Ascending aorta (tissue), 2 donors: ENCODE measurements around the gene TRIM36. TPM values are rescaled to one million over a fixed set of nuclear protein-coding genes. Genes with fewer than 3 reads are reported as not detected.
A peak's percentile ranks its signal among the peaks of the same experiment; 100 is the strongest.

Experiments
- DNase-seq, 2 donors: peaks; one replicate each; pipeline ENCODE4 v3.0.0-alpha.2; 2019; ENCODE audit warnings: low spot score in 2 of 2
- H3K27ac ChIP-seq, 2 donors: fragments of 200-600 bp; sonication (generic); one replicate each; pipeline ENCODE4 v1.5.1; 2016 to 2017; ENCODE audit warnings: mild to moderate bottlenecking in 1 of 2
- H3K27me3 ChIP-seq: fragments of 200-600 bp; sonication (generic); one replicate; pipeline ENCODE4 v1.5.1; 2017
- H3K36me3 ChIP-seq, 2 donors: fragments of 200-600 bp; sonication (generic); one replicate each; pipeline ENCODE4 v1.5.1; 2016
- H3K4me1 ChIP-seq, 2 donors: fragments of 200-600 bp; sonication (generic); one replicate each; pipeline ENCODE4 v1.5.1; 2016 to 2017; ENCODE audit warnings: mild to moderate bottlenecking in 1 of 2
- H3K4me3 ChIP-seq, 2 donors: fragments of 200-600 bp; sonication (generic); one replicate each; pipeline ENCODE4 v1.5.1; 2016 to 2017; ENCODE audit warnings: mild to moderate bottlenecking in 1 of 2
- H3K9me3 ChIP-seq, 2 donors: fragments of 200-600 bp; sonication (generic); one replicate each; pipeline ENCODE4 v1.5.1; 2016
- intact Hi-C: fragments of 100-400 bp; cut with DNase I; formaldehyde crosslinking; loops from one replicate; pipeline ENCODE4 v1.15.1; 2023
- total RNA-seq: library from RNA; depleted of rRNA; stranded (reverse); fragments of >200 nt; gene quantifications from one replicate; pipeline ENCODE4 v1.1.0, GENCODE V29; 2016
- TF ChIP-seq, protein P1 (sequence below), 3 experiments: fragments of 200-600 bp in 2 of 3; fragments of 450-650 bp in 1 of 3; sonication (generic) in 2 of 3; IDR thresholded peaks; one replicate each; pipeline ENCODE4 v1.5.1; 2016 to 2019; ENCODE audit warnings: antibody characterized with exemption in 3 of 3, mild to moderate bottlenecking in 1 of 3, moderate library complexity in 1 of 3

The TRIM36 gene, protein sequence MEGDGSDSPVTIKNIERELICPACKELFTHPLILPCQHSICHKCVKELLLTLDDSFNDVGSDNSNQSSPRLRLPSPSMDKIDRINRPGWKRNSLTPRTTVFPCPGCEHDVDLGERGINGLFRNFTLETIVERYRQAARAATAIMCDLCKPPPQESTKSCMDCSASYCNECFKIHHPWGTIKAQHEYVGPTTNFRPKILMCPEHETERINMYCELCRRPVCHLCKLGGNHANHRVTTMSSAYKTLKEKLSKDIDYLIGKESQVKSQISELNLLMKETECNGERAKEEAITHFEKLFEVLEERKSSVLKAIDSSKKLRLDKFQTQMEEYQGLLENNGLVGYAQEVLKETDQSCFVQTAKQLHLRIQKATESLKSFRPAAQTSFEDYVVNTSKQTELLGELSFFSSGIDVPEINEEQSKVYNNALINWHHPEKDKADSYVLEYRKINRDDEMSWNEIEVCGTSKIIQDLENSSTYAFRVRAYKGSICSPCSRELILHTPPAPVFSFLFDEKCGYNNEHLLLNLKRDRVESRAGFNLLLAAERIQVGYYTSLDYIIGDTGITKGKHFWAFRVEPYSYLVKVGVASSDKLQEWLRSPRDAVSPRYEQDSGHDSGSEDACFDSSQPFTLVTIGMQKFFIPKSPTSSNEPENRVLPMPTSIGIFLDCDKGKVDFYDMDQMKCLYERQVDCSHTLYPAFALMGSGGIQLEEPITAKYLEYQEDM
- total RNA-seq: 31.7 TPM

DNA sequence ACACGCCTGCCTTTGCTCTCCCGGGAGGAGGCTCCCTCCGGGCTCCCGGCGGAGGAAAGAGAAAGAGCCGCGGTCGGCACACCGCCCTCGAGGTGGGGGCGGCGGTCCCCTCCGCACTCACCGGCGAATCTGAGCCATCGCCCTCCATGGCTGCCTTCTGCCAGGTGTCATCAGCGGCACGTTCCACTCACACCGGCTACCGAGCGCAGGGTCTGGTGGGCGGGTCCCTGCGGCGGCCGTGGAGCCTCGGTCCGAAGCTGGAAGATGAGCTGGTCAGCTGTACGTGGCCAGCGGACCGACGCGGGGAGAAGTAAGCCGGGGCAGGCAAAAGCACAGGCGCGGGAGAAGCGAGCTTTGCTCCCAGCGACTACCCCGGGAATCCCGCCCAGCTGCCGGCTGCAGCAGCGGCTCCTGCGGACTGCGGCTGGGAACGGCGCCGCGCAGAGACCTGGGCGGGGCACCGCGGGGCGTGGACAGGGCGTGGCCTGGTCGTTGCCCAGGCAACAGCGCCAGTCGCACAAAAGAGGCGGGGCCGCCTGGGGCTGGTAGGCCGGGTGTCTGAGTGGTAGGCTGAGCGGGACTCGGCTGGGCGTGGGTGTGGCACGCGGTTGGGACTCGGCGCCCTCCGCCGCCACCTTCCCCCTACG lies at the start of gene TRIM36:
TSS of gene TRIM36 (minus strand) at position 422 of the 647 bp plus-strand sequence. CDS start at position 148, 274 bp downstream.
- H3K4me1 ChIP-seq: peaks cover 4 to 6% of the 10 kb centered on the region in 2 donors
- H3K36me3 ChIP-seq: no peaks in the 10 kb centered on the region
- TF ChIP-seq, protein P1, sequence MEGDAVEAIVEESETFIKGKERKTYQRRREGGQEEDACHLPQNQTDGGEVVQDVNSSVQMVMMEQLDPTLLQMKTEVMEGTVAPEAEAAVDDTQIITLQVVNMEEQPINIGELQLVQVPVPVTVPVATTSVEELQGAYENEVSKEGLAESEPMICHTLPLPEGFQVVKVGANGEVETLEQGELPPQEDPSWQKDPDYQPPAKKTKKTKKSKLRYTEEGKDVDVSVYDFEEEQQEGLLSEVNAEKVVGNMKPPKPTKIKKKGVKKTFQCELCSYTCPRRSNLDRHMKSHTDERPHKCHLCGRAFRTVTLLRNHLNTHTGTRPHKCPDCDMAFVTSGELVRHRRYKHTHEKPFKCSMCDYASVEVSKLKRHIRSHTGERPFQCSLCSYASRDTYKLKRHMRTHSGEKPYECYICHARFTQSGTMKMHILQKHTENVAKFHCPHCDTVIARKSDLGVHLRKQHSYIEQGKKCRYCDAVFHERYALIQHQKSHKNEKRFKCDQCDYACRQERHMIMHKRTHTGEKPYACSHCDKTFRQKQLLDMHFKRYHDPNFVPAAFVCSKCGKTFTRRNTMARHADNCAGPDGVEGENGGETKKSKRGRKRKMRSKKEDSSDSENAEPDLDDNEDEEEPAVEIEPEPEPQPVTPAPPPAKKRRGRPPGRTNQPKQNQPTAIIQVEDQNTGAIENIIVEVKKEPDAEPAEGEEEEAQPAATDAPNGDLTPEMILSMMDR (IDR thresholded peaks at IDR 0.05): peak in 2 of 3 experiments; percentile 28 to 33
- intact Hi-C loops: loop anchor here (1.0 to 5.0 kb wide), 2 partner anchors 10 to 673 kb away; partner anchors contain the start of genes AP3S1 and ATG12
- peak; percentile 79 to 94 for DNase-seq
- no peaks in the 10 kb centered on the region for H3K9me3 ChIP-seq
- no peaks in the 10 kb centered on the region for H3K27me3 ChIP-seq
- peak within 1 kb of the TSS; percentile 65 to 69 for H3K27ac ChIP-seq
- H3K4me3 ChIP-seq: peak within 1 kb of the TSS; percentile 83 to 90

DNA sequence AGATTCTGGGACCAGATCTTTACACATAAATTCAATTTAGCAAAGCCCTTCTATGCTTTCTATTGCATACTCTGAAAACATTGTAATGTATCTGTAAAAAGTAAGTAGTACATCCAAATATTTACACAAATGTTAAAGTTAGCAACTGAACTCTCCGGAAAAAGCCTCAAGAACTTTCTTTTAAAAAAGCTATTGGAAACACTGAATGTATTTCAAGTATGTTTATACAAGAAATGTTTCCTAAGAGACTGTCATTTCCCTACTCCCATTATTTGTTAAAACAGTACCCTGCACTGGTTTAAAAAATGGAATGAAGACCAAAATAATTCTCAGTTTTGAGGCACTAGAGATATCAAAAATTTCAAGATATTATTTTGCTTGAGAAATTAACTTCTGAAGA lies 44.8 kb upstream of the TRIM36 start:
- intact Hi-C loops: no loop called here
- TF ChIP-seq, protein P1 (IDR thresholded peaks at IDR 0.05): no peak
- Histone ChIP-seq H3K4me1 (peaks cover 0 to 21% of the 10 kb centered on the region in 2 donors), H3K27me3 (no peaks in the 10 kb centered on the region), H3K27ac (peak overlapping the region; percentile 59 to 64), H3K9me3 (no peaks in the 10 kb centered on the region), H3K4me3 (no peak overlapping the region), H3K36me3 (no peaks in the 10 kb centered on the region)
- DNase-seq: no peak

DNA sequence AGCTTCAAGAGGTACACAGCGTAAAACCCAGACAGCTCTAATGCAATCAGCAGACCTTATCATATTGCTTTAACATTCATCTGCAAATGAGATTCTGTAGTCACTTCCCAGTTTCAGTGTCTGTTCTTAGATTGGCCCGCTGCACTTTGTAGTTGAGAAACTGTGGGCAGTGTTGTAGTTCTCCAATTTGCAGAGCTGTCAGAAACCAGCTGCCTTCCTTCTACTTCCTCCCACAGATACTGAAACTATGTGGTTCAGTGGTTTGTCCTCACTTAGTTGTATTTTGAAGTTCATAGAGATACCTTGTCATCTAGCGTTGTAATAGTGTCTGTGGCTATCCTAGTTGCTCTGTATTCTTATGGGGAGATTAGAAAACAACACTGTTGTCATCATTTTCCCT lies 39.6 kb upstream of the TRIM36 start:
- no peaks in the 10 kb centered on the region for H3K27me3 ChIP-seq
- intact Hi-C loops: no loop called here
- no peak overlapping the region for H3K4me3 ChIP-seq
- DNase-seq: no peak
- peaks cover 0 to 12% of the 10 kb centered on the region in 2 donors for H3K4me1 ChIP-seq
- H3K27ac ChIP-seq: no peak overlapping the region
- no peaks in the 10 kb centered on the region for H3K9me3 ChIP-seq
- H3K36me3 ChIP-seq: no peaks in the 10 kb centered on the region
- TF ChIP-seq, protein P1 (IDR thresholded peaks at IDR 0.05): no peak

DNA sequence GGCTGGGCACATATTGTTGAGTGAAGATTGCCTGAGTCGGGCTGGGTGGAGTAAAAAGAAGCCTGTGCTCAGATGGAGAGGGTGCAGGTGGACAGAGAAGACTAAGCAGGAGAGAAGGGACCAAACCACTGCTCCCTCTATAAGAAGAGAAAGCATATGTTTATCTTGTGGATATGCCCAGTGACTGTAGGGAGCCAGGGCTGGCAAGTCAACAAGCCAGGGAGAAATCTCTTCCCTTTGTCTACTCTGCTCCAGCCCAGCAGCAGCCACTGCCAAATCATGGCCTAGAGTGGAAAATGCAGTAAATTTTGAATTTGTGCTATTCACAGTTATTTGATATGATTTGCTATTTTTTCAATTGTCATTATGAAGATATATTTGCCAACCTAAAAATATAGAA lies 33.2 kb upstream of the TRIM36 start:
- Histone ChIP-seq H3K4me3 (no peak overlapping the region), H3K27ac (no peak overlapping the region), H3K4me1 (no peaks in the 10 kb centered on the region), H3K36me3 (no peaks in the 10 kb centered on the region), H3K27me3 (no peaks in the 10 kb centered on the region), H3K9me3 (no peaks in the 10 kb centered on the region)
- DNase-seq: no peak
- TF ChIP-seq, protein P1 (IDR thresholded peaks at IDR 0.05): no peak
- intact Hi-C loops: no loop called here

DNA sequence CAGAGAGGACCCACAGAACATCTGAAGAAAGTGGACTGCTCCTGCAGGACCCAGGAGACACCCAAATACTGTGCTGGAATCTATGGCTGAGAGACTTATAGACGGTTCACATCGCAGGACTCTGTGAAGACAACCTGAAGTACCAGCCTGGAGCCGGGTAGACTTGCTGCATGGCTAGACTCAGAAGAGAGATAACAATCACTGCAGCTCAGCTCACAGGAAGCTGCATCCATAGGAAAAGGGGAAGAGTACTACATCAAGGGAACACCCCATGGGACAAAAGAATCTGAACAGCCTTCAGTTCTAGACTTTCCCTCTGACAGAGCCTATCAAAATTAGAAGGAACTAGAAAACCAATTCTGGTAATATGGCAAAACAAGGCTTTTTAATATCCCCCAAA lies 26.5 kb upstream of the TRIM36 start:
- no peak overlapping the region for H3K4me3 ChIP-seq
- no peaks in the 10 kb centered on the region for H3K36me3 ChIP-seq
- H3K27ac ChIP-seq: no peak overlapping the region
- H3K27me3 ChIP-seq: no peaks in the 10 kb centered on the region
- no peaks in the 10 kb centered on the region for H3K4me1 ChIP-seq
- intact Hi-C loops: no loop called here
- no peak for DNase-seq
- H3K9me3 ChIP-seq: no peaks in the 10 kb centered on the region
- TF ChIP-seq, protein P1 (IDR thresholded peaks at IDR 0.05): no peak
